ENCODE data around the gene SLC22A1. TPM values are rescaled to one million over a fixed set of nuclear protein-coding genes. Genes with fewer than 3 reads are reported as not detected.

Gene SLC22A1
- total RNA-seq, 1 experiment from 2014 or later = 0.86 TPM

GRCh38 chr6:160127270-160128124 lies 5.9 kb downstream of the SLC22A1 start:
- no peaks in the 10 kb centered on the region for H3K9me2 ChIP-seq (ENCODE audit: insufficient read depth)
- CTCF ChIA-PET = no interaction called here
- POLR2A ChIA-PET = no interaction called here
- no peak for TF ChIP-seq SP1 (IDR thresholded peaks at IDR 0.05; ENCODE audit: low read depth)
- TF ChIP-seq ELF1 (IDR thresholded peaks at IDR 0.05; ENCODE audit: borderline replicate concordance, low read depth) = no peak
- TF ChIP-seq EGR1 (IDR thresholded peaks at IDR 0.05; ENCODE audit: low read depth) = no peak
- no peak for TF ChIP-seq TCF7L2 (IDR thresholded peaks at IDR 0.05; ENCODE audit: borderline replicate concordance, extremely low read depth, insufficient read depth, insufficient read length)
- TF ChIP-seq SRF (IDR thresholded peaks at IDR 0.05; ENCODE audit: low read depth) = no peak
- no peak for TF ChIP-seq SIN3A (IDR thresholded peaks at IDR 0.05; ENCODE audit: low read depth)
- TF ChIP-seq FOSL1 (IDR thresholded peaks at IDR 0.05; ENCODE audit: low read depth) = no peak
- no peak for TF ChIP-seq CTCF (IDR thresholded peaks at IDR 0.05 in 2 of 3, conservative IDR thresholded peaks at IDR 0.05 in 1 of 3; ENCODE audit: borderline replicate concordance in 1 of 3, insufficient read depth in 1 of 3, low read depth in 2 of 3, low read length in 2 of 3)
- no peak for TF ChIP-seq POLR2A (IDR thresholded peaks at IDR 0.05; ENCODE audit: borderline replicate concordance, extremely low read depth, insufficient read depth, insufficient read length)
- TF ChIP-seq JUND (IDR thresholded peaks at IDR 0.05) = no peak
- RAD21 ChIA-PET (ENCODE audit: low non-redundant PET in 1 of 2, low total read pairs in 2 of 2, uncharacterized antibody in 2 of 2, unreplicated experiment in 2 of 2) = no interaction called here
- H3K4me2 ChIP-seq (ENCODE audit: low read length) = no peak overlapping the region
- no peak overlapping the region for H3K9ac ChIP-seq (ENCODE audit: low read length)
- no peaks in the 10 kb centered on the region for H3K27me3 ChIP-seq (ENCODE audit: insufficient read depth, low read length)
- intact Hi-C loops (cut with micrococcal nuclease) = no loop called here
- H3K4me3 ChIP-seq (replicated peaks in 1 of 2; ENCODE audit: low read depth in 1 of 2, low read length in 2 of 2) = no peak overlapping the region
- no TSS peak for BruUV-seq (replicated peaks)
- no peaks in the 10 kb centered on the region for H3K79me2 ChIP-seq (ENCODE audit: insufficient read depth, low read length)
- H3K27ac ChIP-seq (ENCODE audit: low read depth, low read length) = no peak overlapping the region
- no peaks in the 10 kb centered on the region for H4K20me1 ChIP-seq (ENCODE audit: insufficient read depth)
- no peaks in the 10 kb centered on the region for H3K36me3 ChIP-seq (ENCODE audit: control insufficient read depth in 1 of 2, insufficient read depth in 2 of 2, low read length in 2 of 2)
- no peaks in the 10 kb centered on the region for H3K9me3 ChIP-seq (ENCODE audit: control insufficient read depth in 1 of 2, insufficient read depth in 1 of 2, low read depth in 1 of 2, low read length in 2 of 2)
- H3K4me1 ChIP-seq (ENCODE audit: control insufficient read depth in 1 of 2, insufficient read depth in 2 of 2, low read length in 2 of 2) = no peaks in the 10 kb centered on the region
- DNase-seq (ENCODE audit: low read depth, low spot score) (no peak), ATAC-seq (no peak)
- no peak overlapping the region for H2AFZ ChIP-seq (ENCODE audit: low read depth, low read length, poor library complexity, severe bottlenecking)
